ENCODE measurements around the gene CD47.

Gene CD47

GRCh38 chr3:108090701-108091497 lies at the start of gene CD47:
CD47 (minus strand) TSS chr3:108091031; CDS start chr3:108090908, 123 bp downstream.
- peak; percentile 51 for DNase-seq (ENCODE audit: low read depth, low spot score)
- H3K27ac ChIP-seq: peak within 1 kb of the TSS; percentile 48

- no peak overlapping the region for H3K27ac ChIP-seq
- DNase-seq (ENCODE audit: low read depth, low spot score): no peak
Observed at GRCh38 chr3:108137460-108137814, 46.6 kb upstream of the CD47 start.

- no peak for DNase-seq (ENCODE audit: low read depth, low spot score)
Observed at GRCh38 chr3:108136561-108137459, 46.0 kb upstream of the CD47 start.

GRCh38 chr3:108134555-108134880 lies 43.7 kb upstream of the CD47 start:
- no peak overlapping the region for H3K27ac ChIP-seq
- DNase-seq (ENCODE audit: low read depth, low spot score): no peak

More at GRCh38 chr3:108136561-108137459, 46.0 kb upstream of the CD47 start:
- H3K27ac ChIP-seq: no peak overlapping the region

GRCh38 chr3:108133858-108134554 lies 43.2 kb upstream of the CD47 start:
- no peak for DNase-seq (ENCODE audit: low read depth, low spot score)
- H3K27ac ChIP-seq: no peak overlapping the region

GRCh38 chr3:108133048-108133369 lies 42.2 kb upstream of the CD47 start:
- no peak for DNase-seq (ENCODE audit: low read depth, low spot score)
- H3K27ac ChIP-seq: peak overlapping the region; percentile 89

GRCh38 chr3:108131475-108132134 lies 40.8 kb upstream of the CD47 start:
- no peak for DNase-seq (ENCODE audit: low read depth, low spot score)
- peak overlapping the region; percentile 89 for H3K27ac ChIP-seq

GRCh38 chr3:108130701-108131474 lies 40.1 kb upstream of the CD47 start:
- peak; percentile 94 for DNase-seq (ENCODE audit: low read depth, low spot score)
- peak overlapping the region; percentile 89 for H3K27ac ChIP-seq

- DNase-seq (ENCODE audit: low read depth, low spot score): no peak
- peak overlapping the region; percentile 89 for H3K27ac ChIP-seq
Observed at GRCh38 chr3:108130236-108130635, 39.4 kb upstream of the CD47 start.

- DNase-seq (ENCODE audit: low read depth, low spot score): no peak
- peak overlapping the region; percentile 52 for H3K27ac ChIP-seq
Observed at GRCh38 chr3:108127301-108127988, 36.6 kb upstream of the CD47 start.

GRCh38 chr3:108126348-108126747 lies 35.5 kb upstream of the CD47 start:
- DNase-seq (ENCODE audit: low read depth, low spot score): no peak
- H3K27ac ChIP-seq: no peak overlapping the region

GRCh38 chr3:108125550-108126071 lies 34.8 kb upstream of the CD47 start:
- no peak for DNase-seq (ENCODE audit: low read depth, low spot score)
- no peak overlapping the region for H3K27ac ChIP-seq

GRCh38 chr3:108125153-108125543 lies 34.3 kb upstream of the CD47 start:
- DNase-seq (ENCODE audit: low read depth, low spot score): no peak
- H3K27ac ChIP-seq: no peak overlapping the region

- DNase-seq (ENCODE audit: low read depth, low spot score): no peak
- no peak overlapping the region for H3K27ac ChIP-seq
Observed at GRCh38 chr3:108124337-108125152, 33.7 kb upstream of the CD47 start.

GRCh38 chr3:108123326-108123725 lies 32.5 kb upstream of the CD47 start:
- no peak overlapping the region for H3K27ac ChIP-seq
- no peak for DNase-seq (ENCODE audit: low read depth, low spot score)

GRCh38 chr3:108122276-108122675 lies 31.4 kb upstream of the CD47 start:
- DNase-seq (ENCODE audit: low read depth, low spot score): no peak
- H3K27ac ChIP-seq: no peak overlapping the region

GRCh38 chr3:108119398-108120104 lies 28.7 kb upstream of the CD47 start:
- DNase-seq (ENCODE audit: low read depth, low spot score): no peak
- H3K27ac ChIP-seq: no peak overlapping the region

Data from epithelial cell of prostate (primary cell).